Nephron (organoid): ENCODE results near the gene CFAP65.

Experiments
- H3K27ac Mint-ChIP-seq, 3 experiments: 2 replicates each; pipeline ENCODE4 v1.8.0; 2020; ENCODE audit warnings: mixed read lengths in 3 of 3, mild to moderate bottlenecking in 2 of 3, moderate library complexity in 1 of 3
- H3K27me3 Mint-ChIP-seq: 2 replicates; pipeline ENCODE4 v1.8.0; 2021; ENCODE audit warnings: low read depth, mild to moderate bottlenecking, moderate library complexity, mixed read lengths
- H3K36me3 Mint-ChIP-seq: 2 replicates; pipeline ENCODE4 v1.8.0; 2020; ENCODE audit warnings: low read depth, mixed read lengths
- H3K4me1 Mint-ChIP-seq: 2 replicates; pipeline ENCODE4 v1.8.0; 2020; ENCODE audit warnings: mixed read lengths
- H3K4me3 Mint-ChIP-seq, 3 experiments: 2 replicates each; pipeline ENCODE4 v1.8.0; 2020; ENCODE audit warnings: mild to moderate bottlenecking in 3 of 3, mixed read lengths in 3 of 3, moderate library complexity in 2 of 3
- H3K9me3 Mint-ChIP-seq: 2 replicates; pipeline ENCODE4 v1.8.0; 2020; ENCODE audit warnings: mixed read lengths
- TF ChIP-seq, protein P1 (sequence below), 3 experiments: fragments of 200-600 bp; sonication (generic); IDR thresholded peaks; one replicate each; pipeline ENCODE4 v1.5.0; 2021; ENCODE audit warnings: antibody characterized with exemption in 3 of 3; ENCODE audit not compliant: unreplicated experiment in 3 of 3

Gene CFAP65, protein sequence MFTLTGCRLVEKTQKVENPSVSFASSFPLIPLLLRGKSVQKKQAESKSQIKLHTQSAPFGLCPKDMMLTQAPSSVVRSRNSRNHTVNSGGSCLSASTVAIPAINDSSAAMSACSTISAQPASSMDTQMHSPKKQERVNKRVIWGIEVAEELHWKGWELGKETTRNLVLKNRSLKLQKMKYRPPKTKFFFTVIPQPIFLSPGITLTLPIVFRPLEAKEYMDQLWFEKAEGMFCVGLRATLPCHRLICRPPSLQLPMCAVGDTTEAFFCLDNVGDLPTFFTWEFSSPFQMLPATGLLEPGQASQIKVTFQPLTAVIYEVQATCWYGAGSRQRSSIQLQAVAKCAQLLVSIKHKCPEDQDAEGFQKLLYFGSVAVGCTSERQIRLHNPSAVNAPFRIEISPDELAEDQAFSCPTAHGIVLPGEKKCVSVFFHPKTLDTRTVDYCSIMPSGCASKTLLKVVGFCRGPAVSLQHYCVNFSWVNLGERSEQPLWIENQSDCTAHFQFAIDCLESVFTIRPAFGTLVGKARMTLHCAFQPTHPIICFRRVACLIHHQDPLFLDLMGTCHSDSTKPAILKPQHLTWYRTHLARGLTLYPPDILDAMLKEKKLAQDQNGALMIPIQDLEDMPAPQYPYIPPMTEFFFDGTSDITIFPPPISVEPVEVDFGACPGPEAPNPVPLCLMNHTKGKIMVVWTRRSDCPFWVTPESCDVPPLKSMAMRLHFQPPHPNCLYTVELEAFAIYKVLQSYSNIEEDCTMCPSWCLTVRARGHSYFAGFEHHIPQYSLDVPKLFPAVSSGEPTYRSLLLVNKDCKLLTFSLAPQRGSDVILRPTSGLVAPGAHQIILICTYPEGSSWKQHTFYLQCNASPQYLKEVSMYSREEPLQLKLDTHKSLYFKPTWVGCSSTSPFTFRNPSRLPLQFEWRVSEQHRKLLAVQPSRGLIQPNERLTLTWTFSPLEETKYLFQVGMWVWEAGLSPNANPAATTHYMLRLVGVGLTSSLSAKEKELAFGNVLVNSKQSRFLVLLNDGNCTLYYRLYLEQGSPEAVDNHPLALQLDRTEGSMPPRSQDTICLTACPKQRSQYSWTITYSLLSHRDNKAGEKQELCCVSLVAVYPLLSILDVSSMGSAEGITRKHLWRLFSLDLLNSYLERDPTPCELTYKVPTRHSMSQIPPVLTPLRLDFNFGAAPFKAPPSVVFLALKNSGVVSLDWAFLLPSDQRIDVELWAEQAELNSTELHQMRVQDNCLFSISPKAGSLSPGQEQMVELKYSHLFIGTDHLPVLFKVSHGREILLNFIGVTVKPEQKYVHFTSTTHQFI (N-terminal part only)

DNA sequence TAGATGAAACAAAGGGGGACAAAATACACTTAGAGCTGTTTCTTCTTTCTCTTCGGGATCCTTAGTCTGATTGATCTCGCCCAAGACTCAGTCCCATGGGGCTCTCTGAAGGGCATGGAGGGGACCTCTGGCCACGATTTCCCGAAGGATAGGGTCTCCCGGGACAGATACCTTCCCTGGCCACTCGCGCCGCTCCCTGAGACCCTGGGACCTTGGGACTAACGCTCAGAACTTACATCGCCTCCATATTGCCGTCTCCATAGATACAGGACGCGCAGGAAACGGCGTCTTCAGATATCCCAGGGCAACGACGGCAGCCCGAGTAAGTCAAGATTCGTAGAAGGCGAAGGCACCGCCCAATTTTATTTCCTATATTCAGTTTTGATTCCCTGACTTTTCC lies at the start of gene CFAP65:
Gene CFAP65 (minus strand): TSS at position 265 of the 400 bp plus-strand sequence. CDS start 2,468 bp downstream, outside the sequence.
- H3K4me1 Mint-ChIP-seq, result peaks cover 6% of the 10 kb centered on the region
- no peaks in the 10 kb centered on the region for H3K9me3 Mint-ChIP-seq
- H3K27ac Mint-ChIP-seq, result no peak within 1 kb of the TSS
- H3K27me3 Mint-ChIP-seq, result peaks cover 87% of the 10 kb centered on the region
- no peaks in the 10 kb centered on the region for H3K36me3 Mint-ChIP-seq
- peak within 1 kb of the TSS; percentile 74 to 82 (median 81) for H3K4me3 Mint-ChIP-seq
- TF ChIP-seq, protein P1, sequence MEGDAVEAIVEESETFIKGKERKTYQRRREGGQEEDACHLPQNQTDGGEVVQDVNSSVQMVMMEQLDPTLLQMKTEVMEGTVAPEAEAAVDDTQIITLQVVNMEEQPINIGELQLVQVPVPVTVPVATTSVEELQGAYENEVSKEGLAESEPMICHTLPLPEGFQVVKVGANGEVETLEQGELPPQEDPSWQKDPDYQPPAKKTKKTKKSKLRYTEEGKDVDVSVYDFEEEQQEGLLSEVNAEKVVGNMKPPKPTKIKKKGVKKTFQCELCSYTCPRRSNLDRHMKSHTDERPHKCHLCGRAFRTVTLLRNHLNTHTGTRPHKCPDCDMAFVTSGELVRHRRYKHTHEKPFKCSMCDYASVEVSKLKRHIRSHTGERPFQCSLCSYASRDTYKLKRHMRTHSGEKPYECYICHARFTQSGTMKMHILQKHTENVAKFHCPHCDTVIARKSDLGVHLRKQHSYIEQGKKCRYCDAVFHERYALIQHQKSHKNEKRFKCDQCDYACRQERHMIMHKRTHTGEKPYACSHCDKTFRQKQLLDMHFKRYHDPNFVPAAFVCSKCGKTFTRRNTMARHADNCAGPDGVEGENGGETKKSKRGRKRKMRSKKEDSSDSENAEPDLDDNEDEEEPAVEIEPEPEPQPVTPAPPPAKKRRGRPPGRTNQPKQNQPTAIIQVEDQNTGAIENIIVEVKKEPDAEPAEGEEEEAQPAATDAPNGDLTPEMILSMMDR (IDR thresholded peaks at IDR 0.05; ENCODE audit: unreplicated experiment in 3 of 3), result no peak

DNA sequence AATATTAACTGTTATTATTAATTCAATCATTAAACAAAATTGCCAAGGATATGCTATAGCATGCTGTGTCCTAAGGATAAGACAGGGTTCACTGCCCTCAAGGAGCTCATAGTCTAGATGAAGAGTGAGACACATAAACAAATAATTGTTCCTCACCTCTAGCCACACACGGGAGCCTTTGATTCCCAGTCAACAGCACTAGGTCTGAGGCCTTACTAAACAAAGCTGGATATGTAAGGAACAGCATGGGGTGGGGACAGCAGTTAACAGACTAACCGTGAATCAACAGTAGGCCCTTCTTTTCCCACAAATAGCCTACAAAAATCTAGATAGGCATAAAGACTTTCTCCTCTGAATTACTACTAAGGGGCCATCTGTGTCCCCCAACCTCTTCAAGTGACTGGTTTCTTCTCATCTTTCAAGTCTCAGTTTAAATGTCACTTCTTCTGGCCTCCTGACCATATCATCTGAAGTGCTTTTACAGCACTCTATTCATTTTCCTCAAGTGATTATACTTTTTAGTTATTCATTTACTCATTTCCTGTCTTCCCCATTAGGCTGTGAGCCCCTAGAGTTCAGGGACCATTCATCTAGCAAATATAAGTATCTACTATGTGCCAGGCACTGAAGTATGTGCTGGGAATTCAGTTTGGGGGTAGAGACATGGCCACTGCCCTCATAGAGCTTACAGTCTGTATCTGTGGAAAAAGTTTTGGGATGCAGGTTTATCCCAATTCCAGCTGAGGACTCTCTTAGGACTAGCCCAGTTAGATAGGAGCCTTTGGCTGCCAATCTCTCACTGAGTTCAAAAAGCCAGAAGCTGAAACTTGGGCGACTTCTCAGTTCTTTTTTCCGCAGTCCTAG lies 49.4 kb upstream of the CFAP65 start:
- Mint-ChIP-seq H3K27ac (no peak overlapping the region), H3K36me3 (peaks cover 4% of the 10 kb centered on the region), H3K27me3 (no peaks in the 10 kb centered on the region), H3K4me3 (no peak overlapping the region), H3K4me1 (peaks cover 15% of the 10 kb centered on the region), H3K9me3 (no peaks in the 10 kb centered on the region)
- TF ChIP-seq, protein P1 (IDR thresholded peaks at IDR 0.05; ENCODE audit: unreplicated experiment in 3 of 3), result no peak

GRCh38 chr2:219089330-219089729 lies 48.0 kb upstream of the CFAP65 start:
- Mint-ChIP-seq H3K27ac (no peak overlapping the region), H3K9me3 (no peaks in the 10 kb centered on the region), H3K36me3 (peaks cover 4% of the 10 kb centered on the region), H3K27me3 (no peaks in the 10 kb centered on the region), H3K4me1 (peaks cover 15% of the 10 kb centered on the region), H3K4me3 (no peak overlapping the region)
- TF ChIP-seq, protein P1 (IDR thresholded peaks at IDR 0.05; ENCODE audit: unreplicated experiment in 3 of 3), result no peak

DNA sequence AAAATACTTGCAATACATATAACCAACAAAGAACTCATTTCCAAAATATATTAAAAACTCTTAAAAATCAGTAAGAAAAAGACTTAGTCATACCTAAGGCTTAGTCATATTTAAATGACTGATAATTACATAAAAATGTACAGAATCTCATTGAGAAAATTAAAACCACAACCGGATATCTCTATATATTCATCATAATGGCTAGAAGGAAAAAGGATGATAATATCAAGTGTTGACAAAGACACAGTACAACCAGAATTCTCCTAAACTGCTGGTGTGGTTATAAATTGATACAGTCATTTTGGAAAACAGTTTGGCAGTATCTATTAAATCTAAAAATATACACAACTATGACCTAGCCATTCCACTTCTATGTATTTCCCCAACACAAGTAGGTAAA lies 46.5 kb upstream of the CFAP65 start:
- Mint-ChIP-seq H3K9me3 (no peaks in the 10 kb centered on the region), H3K27me3 (no peaks in the 10 kb centered on the region), H3K4me3 (no peak overlapping the region), H3K36me3 (peaks cover 4% of the 10 kb centered on the region), H3K27ac (no peak overlapping the region), H3K4me1 (peaks cover 15% of the 10 kb centered on the region)
- TF ChIP-seq, protein P1 (IDR thresholded peaks at IDR 0.05; ENCODE audit: unreplicated experiment in 3 of 3), result no peak

DNA sequence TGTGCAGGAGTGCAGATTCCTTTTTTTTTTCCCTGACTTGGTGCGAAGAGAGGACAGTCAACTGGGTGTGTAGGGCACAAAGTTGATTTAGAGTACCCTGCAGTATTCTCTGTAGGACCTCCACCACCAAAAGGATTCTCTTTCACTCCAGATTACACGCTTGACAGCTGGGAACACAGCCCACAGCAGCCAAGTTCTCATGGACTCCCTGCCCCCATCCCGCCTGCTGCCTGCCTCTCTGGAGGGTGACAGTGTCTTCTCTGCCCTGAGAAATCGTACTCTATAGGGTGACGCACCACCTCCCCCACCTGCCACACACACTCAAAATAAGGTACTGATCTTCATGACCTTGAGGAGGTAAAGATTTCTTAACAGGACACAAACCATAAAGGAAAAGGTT lies 46.0 kb upstream of the CFAP65 start:
- peaks cover 15% of the 10 kb centered on the region for H3K4me1 Mint-ChIP-seq
- peaks cover 4% of the 10 kb centered on the region for H3K36me3 Mint-ChIP-seq
- H3K27ac Mint-ChIP-seq, result no peak overlapping the region
- H3K4me3 Mint-ChIP-seq, result no peak overlapping the region
- no peaks in the 10 kb centered on the region for H3K27me3 Mint-ChIP-seq
- no peaks in the 10 kb centered on the region for H3K9me3 Mint-ChIP-seq
- TF ChIP-seq, protein P1 (IDR thresholded peaks at IDR 0.05; ENCODE audit: unreplicated experiment in 3 of 3), result no peak
